GM12801 (cell line): Measurements from ENCODE around the gene RNF112.

ENCODE experiments used
- TF ChIP-seq, protein P1 (sequence below): IDR thresholded peaks from one replicate; pipeline ENCODE4 v1.5.1; 2011; ENCODE audit warnings: control low read depth; ENCODE audit not compliant: insufficient read length; ENCODE audit errors: extremely low read depth

RNF112 gene

DNA sequence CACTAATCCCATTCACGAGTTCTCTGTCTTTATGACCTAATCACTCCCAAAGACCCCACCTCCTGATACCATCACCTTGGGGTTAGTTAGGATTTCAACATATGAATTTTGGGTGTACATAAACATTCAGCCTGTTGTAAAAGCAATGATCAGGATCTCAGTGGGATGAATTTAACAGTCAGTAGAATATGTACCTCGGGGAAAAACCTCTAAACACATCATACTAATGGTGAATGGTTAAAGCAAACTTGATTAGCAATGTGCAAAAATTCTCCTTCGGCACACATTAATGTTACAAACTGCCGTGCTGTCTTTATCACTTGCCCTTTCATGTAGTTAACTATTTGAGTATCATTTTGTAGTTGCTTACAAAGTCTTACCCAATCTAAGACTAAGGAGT lies 10.2 kb downstream of the RNF112 start:
- TF ChIP-seq, protein P1, sequence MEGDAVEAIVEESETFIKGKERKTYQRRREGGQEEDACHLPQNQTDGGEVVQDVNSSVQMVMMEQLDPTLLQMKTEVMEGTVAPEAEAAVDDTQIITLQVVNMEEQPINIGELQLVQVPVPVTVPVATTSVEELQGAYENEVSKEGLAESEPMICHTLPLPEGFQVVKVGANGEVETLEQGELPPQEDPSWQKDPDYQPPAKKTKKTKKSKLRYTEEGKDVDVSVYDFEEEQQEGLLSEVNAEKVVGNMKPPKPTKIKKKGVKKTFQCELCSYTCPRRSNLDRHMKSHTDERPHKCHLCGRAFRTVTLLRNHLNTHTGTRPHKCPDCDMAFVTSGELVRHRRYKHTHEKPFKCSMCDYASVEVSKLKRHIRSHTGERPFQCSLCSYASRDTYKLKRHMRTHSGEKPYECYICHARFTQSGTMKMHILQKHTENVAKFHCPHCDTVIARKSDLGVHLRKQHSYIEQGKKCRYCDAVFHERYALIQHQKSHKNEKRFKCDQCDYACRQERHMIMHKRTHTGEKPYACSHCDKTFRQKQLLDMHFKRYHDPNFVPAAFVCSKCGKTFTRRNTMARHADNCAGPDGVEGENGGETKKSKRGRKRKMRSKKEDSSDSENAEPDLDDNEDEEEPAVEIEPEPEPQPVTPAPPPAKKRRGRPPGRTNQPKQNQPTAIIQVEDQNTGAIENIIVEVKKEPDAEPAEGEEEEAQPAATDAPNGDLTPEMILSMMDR: no peak

GRCh38 chr17:19421926-19422325 lies 10.9 kb downstream of the RNF112 start:
- TF ChIP-seq, protein P1: no peak

DNA sequence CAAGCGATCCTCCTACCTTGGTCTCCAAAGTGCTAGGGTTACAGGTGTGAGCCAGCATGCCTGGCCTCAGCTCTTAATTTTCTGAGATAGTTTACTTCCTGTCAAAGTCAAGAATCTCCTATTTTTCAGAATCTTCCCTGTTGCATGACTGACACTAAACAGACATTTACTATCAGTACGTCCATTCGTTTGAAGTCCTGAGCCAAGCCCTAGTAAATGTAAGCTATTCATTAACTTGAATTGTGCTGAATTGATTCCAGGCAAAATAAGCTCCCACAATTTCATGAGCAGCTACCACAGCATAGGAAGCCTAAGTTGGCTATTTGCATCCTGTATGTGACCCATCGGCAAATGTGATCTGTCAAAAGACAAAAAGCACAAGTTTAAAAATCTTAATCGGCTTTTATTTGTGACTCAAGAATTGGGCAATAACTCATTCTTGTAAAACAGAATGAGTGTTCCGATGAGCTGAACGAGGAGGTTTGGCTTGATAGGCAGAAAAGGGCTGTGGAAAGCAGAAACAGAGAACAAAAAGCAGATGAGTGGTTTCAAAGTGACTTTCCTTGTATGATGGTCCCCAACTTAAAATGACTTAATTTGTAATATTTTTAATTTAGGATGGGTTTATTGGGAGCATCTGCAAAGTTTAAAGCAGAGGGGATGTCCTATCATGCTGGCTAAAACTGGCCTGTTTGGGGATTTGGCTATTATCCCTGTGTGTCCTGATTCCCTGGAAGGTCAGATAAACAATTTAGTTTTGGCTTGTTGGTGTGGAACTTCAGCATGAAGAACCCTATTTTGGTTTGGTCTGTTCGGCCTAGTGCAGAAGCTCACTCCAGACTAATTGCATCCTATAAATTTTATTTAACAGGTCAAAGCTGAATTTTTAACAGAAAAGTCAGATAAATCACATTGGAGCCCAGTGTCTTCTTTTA lies 14.2 kb downstream of the RNF112 start:
- TF ChIP-seq, protein P1: no peak

DNA sequence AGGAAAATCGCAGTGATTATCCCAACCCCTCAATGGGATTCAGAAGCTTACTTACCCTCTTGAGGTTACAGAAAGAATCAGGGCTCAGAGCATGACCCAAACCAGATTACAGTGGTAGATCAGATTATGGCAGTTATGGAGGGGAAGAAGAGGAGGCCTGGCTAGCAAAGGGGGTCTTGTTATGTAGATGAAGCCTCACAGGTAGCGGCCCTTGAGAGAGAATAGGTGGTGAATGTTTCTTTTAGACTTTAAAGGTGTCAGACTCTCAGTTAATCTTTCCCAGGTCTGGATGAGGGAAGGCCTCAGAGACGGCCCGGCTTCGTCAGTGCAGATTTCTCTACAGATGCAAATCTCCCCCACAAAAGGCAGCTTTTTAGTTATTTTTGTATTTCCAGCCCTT lies 15.6 kb downstream of the RNF112 start:
- TF ChIP-seq, protein P1: no peak

GRCh38 chr17:19431691-19432090 lies 20.7 kb downstream of the RNF112 start:
- TF ChIP-seq, protein P1: no peak

- TF ChIP-seq, protein P1: no peak
Measured at GRCh38 chr17:19433255-19433654, 22.2 kb downstream of the RNF112 start.

DNA sequence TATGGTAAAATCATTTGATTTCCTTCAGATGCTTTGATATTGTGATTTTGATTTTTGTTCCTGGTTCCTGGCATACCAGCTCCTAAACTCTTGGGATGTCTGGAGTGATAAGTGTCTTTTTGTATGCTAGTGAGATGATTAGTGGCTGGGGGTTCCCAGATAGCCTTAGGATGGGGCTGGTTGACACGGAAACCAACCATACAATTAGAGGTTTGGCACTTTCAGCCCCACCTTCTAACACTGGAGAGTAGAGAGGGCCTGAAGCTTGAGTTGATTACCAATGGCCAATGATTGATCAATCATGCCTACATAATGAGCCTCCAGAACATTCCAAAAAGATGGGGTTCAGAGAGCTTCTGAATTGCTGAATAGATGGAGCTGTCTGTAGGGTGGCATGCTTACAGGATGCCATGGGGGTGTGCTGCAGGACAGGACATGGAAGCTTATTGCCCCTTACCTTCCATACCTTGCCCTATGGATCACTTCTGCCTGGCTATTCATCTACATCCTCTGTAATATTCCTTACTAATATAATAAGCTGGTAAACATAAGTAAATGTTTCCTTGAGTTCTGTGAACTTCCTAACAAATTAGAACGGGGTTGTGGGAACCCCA lies 22.8 kb downstream of the RNF112 start:
- TF ChIP-seq, protein P1: no peak
